GM23248 (cell line): Measurements from ENCODE around the gene SERAC1.
"Not testable (repeated sequence)": the region's sequence is repeated elsewhere in the genome, so short reads cannot be mapped to it uniquely, and the experiment has no call there.

Source experiments
- EZH2 ChIP-seq: fragments of 200-600 bp; sonication (generic); IDR thresholded peaks from 2 replicates; pipeline ENCODE4 v1.6.1; 2018; ENCODE audit warnings: antibody characterized with exemption, mild to moderate bottlenecking; ENCODE audit not compliant: insufficient read depth, poor library complexity, severe bottlenecking
- EZH2phosphoT487 ChIP-seq: fragments of 200-600 bp; sonication (generic); IDR thresholded peaks from 2 replicates; pipeline ENCODE4 v1.6.1; 2018; ENCODE audit warnings: antibody characterized with exemption, moderate library complexity, mild to moderate bottlenecking, low read depth; ENCODE audit not compliant: insufficient read depth

GRCh38 chr6:158183174-158183972, 15.3 kb upstream of the SERAC1 start:
- not testable (repeated sequence) for TF ChIP-seq EZH2, EZH2phosphoT487
